ENCODE data around the gene PSME2. TPM values are rescaled to one million over a fixed set of nuclear protein-coding genes. Genes with fewer than 3 reads are reported as not detected.

Gene PSME2
- total and polyA plus RNA-seq, 2 of the 13 experiments (the other 11 are each of a cell fraction or from before 2014, with no cell fraction given): 332 to 716 TPM

DNA sequence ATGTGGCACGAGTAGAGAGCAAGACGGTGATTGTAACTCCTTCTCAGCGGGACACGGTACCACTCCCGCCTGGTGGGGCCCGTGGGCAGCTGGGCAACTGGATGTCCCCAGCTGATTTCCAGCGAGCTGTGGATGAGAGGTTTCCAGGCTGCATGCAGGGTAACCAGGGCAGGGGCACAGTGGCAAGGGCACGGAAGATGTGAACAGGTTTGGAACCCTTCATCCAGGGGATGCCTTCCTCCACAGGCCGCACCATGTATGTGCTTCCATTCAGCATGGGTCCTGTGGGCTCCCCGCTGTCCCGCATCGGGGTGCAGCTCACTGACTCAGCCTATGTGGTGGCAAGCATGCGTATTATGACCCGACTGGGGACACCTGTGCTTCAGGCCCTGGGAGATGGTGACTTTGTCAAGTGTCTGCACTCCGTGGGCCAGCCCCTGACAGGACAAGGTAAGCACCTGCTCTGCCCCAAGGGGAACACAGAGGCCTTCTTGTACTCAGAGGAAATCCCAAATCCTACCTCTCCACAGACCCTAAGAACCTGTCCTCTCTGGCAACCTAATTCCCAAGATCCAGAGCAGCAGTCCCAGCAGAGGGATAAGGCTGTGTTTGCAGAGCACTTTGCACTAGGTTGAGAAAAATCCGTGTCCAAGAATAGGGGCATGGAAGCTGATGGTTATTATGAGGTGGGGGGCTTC, 48.0 kb downstream of the PSME2 start (continued):
- TF ChIP-seq E2F1 (CRISPR knock-in tag; IDR thresholded peaks at IDR 0.05) (no peak), YEATS4 (CRISPR knock-in tag; IDR thresholded peaks at IDR 0.05; ENCODE audit: borderline replicate concordance) (peak; percentile 59; the same call in 1 of the 2 replicates), MZF1 (CRISPR knock-in tag; IDR thresholded peaks at IDR 0.05; ENCODE audit: borderline replicate concordance) (0 out of 2 replicates have a peak, but pooled peaks have one; percentile 48), ZNF841 (CRISPR knock-in tag; IDR thresholded peaks at IDR 0.05; ENCODE audit: borderline replicate concordance) (no peak), GMEB2 (CRISPR knock-in tag; IDR thresholded peaks at IDR 0.05; ENCODE audit: low read depth) (no peak), TEAD2 (CRISPR knock-in tag; IDR thresholded peaks at IDR 0.05) (peak; percentile 77), ZNF232 (CRISPR knock-in tag; IDR thresholded peaks at IDR 0.05; ENCODE audit: borderline replicate concordance) (no peak), ZBTB43 (CRISPR knock-in tag; conservative IDR thresholded peaks at IDR 0.05) (0 out of 2 replicates have a peak, but pooled peaks have one; percentile 33), ZFP90 (CRISPR knock-in tag; IDR thresholded peaks at IDR 0.05; ENCODE audit: borderline replicate concordance) (0 out of 2 replicates have a peak, but pooled peaks have one; percentile 71), ISL2 (CRISPR knock-in tag; IDR thresholded peaks at IDR 0.05) (0 out of 2 replicates have a peak, but pooled peaks have one; percentile 31), ZFP37 (CRISPR knock-in tag; IDR thresholded peaks at IDR 0.05; ENCODE audit: borderline replicate concordance) (0 out of 2 replicates have a peak, but pooled peaks have one; percentile 59), KDM3A (CRISPR knock-in tag; IDR thresholded peaks at IDR 0.05; ENCODE audit: low read depth) (0 out of 2 replicates have a peak, but pooled peaks have one; percentile 8), ZBTB38 (CRISPR knock-in tag; IDR thresholded peaks at IDR 0.05) (no peak)
- TF ChIP-seq, protein P1, sequence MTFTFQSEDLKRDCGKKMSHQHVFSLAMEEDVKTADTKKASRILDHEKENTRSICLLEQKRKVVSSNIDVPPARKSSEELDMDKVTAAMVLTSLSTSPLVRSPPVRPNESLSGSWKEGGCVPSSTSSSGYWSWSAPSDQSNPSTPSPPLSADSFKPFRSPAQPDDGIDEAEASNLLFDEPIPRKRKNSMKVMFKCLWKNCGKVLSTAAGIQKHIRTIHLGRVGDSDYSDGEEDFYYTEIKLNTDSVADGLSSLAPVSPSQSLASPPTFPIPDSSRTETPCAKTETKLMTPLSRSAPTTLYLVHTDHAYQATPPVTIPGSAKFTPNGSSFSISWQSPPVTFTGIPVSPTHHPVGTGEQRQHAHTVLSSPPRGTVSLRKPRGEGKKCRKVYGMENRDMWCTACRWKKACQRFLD (CRISPR knock-in tag; IDR thresholded peaks at IDR 0.05; ENCODE audit: borderline replicate concordance): 0 out of 2 replicates have a peak, but pooled peaks have one; percentile 28
- TF ChIP-seq, protein P2, sequence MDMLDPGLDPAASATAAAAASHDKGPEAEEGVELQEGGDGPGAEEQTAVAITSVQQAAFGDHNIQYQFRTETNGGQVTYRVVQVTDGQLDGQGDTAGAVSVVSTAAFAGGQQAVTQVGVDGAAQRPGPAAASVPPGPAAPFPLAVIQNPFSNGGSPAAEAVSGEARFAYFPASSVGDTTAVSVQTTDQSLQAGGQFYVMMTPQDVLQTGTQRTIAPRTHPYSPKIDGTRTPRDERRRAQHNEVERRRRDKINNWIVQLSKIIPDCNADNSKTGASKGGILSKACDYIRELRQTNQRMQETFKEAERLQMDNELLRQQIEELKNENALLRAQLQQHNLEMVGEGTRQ (IDR thresholded peaks at IDR 0.05; ENCODE audit: low read depth, low read length): no peak
- TF ChIP-seq, protein P2 (CRISPR knock-in tag; IDR thresholded peaks at IDR 0.05; ENCODE audit: borderline replicate concordance): no peak
